Bronchial epithelial cell (primary cell): ENCODE measurements around the gene DGCR6L. TPM values are rescaled to one million over a fixed set of nuclear protein-coding genes. Genes with fewer than 3 reads are reported as not detected.
"Not testable (repeated sequence)": the region's sequence is repeated elsewhere in the genome, so short reads cannot be mapped to it uniquely, and the experiment has no call there.

Source experiments
- DNase-seq: peaks from one replicate; pipeline ENCODE4 v3.0.0-alpha.2; 2010; ENCODE audit warnings: low read depth
- FAIRE-seq: peaks from 2 replicates; lab custom pipeline; 2011; peaks lifted over from hg19 to GRCh38; lab: Jason Lieb, UNC
- H3K27me3 ChIP-seq: 2 replicates; pipeline ENCODE4 v1.5.1; 2011; ENCODE audit warnings: low read length; ENCODE audit not compliant: control insufficient read depth, insufficient read depth
- H3K36me3 ChIP-seq: 2 replicates; pipeline ENCODE4 v1.5.1; 2011; ENCODE audit warnings: low read length; ENCODE audit not compliant: control insufficient read depth, insufficient read depth
- H3K4me3 ChIP-seq: 2 replicates; pipeline ENCODE4 v1.5.1; 2011; ENCODE audit warnings: mild to moderate bottlenecking, low read depth, low read length, control low read depth
- total RNA-seq: library from RNA; depleted of rRNA; stranded (reverse); fragments of >200 nt; gene quantifications from 2 replicates; pipeline ENCODE4 v1.2.1, GENCODE V29; 2014
- TF ChIP-seq, protein P1 (sequence below): IDR thresholded peaks from 2 replicates; pipeline ENCODE4 v1.5.1; 2011; ENCODE audit warnings: mild to moderate bottlenecking, moderate library complexity, low read length, control low read depth, inconsistent platforms; ENCODE audit not compliant: insufficient read depth, severe bottlenecking

DGCR6L gene
- total RNA-seq, 1 donor from 2014 or later: 27.4 TPM

DNA sequence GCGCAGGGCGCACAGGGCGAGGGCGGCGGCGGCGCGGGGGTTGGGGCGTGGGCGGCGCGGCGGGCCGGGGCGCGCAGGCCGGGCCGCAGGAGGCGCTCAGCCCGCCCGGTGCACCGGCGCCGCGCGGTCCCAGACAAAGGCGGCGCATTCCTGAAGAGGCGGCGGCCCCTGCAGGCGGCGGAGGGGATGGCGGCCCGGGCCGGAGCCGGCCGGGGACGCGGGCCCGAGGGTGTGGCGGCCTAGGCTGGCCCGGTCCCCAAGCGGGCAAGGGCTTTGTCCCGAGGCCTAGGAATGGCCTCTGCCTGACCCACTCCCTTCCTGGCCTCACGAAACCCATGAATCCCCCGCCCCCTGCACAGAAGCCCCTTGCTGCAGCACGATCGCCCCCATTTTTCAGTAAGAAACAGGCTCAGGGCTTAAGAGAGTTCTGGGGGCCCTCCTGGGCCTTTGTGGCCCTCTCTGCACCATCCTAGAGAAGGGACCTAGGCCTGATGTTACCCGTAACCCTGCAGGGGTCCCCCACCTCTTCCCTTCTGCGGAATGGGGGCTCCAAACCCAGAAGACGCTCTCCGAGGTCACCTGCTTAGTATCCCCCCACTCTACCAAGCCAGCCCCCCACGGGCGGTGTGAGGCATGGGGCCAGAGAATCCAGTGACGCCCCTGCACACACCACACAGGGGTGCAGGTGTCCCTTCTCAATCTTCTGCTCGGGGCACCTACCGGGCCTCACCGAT lies 51.4 kb downstream of the DGCR6L start, which contains the start of gene RTN4R:
RTN4R (minus strand) TSS at position 40 of the 734 bp plus-strand sequence. CDS start 226 bp downstream, outside the sequence.
- TF ChIP-seq, protein P1, sequence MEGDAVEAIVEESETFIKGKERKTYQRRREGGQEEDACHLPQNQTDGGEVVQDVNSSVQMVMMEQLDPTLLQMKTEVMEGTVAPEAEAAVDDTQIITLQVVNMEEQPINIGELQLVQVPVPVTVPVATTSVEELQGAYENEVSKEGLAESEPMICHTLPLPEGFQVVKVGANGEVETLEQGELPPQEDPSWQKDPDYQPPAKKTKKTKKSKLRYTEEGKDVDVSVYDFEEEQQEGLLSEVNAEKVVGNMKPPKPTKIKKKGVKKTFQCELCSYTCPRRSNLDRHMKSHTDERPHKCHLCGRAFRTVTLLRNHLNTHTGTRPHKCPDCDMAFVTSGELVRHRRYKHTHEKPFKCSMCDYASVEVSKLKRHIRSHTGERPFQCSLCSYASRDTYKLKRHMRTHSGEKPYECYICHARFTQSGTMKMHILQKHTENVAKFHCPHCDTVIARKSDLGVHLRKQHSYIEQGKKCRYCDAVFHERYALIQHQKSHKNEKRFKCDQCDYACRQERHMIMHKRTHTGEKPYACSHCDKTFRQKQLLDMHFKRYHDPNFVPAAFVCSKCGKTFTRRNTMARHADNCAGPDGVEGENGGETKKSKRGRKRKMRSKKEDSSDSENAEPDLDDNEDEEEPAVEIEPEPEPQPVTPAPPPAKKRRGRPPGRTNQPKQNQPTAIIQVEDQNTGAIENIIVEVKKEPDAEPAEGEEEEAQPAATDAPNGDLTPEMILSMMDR: peak; percentile 61
- peak; percentile 6 for DNase-seq
- no peak for FAIRE-seq
- H3K4me3 ChIP-seq: peak within 1 kb of the TSS; percentile 55
- no peaks in the 10 kb centered on the region for H3K27me3 ChIP-seq
- H3K36me3 ChIP-seq: no peaks in the 10 kb centered on the region

DNA sequence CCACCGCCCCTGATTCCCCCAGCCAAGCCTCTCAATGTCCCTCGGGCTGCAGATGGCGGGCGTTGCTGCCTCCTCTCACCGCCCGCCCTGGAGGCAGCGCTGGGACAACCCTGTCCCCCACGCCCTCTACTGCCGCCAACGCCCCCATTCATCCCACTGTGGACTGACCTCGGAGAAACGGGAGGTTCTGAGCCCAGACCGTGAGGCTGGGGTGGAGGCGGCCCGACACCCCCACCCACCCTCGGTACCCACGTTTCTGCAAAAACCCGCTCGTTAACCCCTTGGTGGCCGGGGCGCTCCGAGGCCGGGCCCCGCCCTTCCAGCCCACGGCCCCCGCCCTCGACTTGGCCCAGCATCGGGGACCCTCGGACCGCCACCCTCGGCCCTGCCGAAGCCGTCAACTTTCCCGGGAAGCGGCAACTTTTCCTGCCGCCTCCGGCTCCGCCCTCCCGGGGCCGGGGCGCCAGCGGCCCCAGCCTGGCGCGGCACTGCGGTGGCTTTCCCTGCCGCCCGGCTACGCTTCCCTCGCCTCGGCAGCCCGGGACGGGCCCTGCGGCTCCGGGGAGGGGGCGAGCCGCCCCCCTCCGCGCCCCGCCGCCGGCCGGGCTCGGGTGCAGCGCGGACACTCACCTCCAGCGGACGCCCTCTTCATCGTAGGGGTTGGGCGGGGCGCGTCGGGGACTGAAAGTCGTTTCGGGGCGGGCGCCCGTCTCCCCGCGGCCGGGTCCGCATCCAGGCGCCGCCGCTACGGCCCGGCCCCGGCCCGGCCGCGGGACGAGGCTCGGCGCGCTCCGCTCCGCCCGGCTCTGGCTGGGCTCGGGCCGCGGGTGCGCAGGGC lies 52.2 kb downstream of the DGCR6L start:
- TF ChIP-seq, protein P1: no peak
- H3K4me3 ChIP-seq: peak overlapping the region; percentile 55
- H3K36me3 ChIP-seq: no peaks in the 10 kb centered on the region
- FAIRE-seq (no peak), DNase-seq (no peak)
- H3K27me3 ChIP-seq: no peaks in the 10 kb centered on the region

DNA sequence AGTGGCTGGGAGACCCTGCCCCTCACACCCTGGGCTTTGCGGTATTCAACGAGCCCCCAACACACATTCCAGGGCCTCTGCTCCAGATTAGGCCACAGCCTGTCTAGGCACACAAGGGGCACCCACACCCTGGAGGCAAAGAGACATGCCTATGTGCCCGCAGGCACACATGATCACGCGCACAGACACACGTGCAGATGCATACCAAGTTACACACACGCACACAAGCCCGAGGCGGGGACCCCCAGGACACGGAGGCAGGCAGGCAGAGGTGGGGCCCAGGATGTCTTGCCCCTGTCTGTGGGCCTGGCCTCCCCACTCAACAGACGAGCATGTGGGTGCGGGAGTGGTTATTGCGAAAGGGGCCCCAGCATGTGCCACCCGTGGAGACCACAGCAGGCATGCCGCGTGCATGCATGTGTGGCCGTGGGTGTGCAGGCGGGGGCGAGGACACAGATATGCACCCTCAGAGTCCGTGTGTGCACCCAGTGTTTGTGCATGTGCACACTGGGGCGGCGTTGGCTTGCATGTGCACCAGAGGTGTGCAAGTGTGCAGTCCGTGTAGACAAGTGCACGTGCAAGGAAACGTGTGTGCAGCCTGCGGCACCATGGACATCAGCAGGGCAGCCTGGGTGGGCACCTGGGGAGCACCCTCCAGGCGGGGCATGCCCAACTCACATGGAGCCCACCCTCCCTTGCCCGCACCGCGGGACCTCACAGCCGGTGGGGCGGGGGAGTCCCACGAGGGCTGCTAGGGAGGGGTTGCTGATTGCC lies 53.0 kb downstream of the DGCR6L start:
- H3K27me3 ChIP-seq, DNase-seq, H3K36me3 ChIP-seq: not testable (repeated sequence)
- FAIRE-seq: peak; percentile 87
- H3K4me3 ChIP-seq: peak overlapping the region; percentile 55

DNA sequence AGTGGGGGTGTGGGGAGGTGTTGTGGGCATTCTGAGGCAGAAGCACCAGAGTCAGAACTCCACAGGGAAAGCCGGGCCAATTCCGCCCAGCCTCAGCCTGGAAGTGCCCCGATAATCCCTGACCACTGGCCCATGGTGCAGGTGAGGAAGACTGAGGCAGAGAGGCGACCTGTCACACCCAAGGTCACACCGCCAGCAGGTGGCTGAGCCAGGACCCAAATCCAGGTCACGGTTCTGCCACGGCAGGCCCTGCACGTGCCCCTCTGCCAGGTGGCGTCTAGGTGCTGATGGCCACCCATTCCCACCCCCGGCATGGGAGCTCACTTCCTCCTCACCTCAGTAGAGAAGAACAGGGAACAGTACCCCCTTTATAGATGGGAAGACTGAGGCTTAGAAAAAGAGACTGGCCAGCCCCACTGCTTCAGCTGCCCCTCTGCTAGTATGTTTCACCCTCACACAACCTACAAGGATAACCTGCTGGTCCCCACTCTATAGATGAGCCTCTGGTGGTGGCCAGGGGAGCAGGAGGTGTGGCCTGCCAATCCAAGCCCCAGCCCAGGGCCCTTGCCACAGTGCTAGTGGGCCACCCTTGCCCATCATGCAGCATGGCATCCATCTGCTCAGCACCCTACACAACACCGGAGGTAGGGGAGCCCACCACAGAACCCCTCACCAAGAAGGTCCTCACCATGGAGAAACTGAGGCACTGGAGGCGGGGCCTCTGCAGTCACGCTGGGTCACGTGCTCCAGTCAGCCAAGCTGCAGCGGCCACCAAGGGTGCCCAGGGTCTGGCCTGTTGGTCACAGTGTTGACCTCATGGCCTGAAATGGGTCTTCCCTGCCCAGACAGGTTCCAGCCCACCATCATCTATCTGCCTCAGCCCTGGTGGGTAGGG lies 53.8 kb downstream of the DGCR6L start:
- not testable (repeated sequence) for H3K4me3 ChIP-seq, H3K36me3 ChIP-seq, DNase-seq, H3K27me3 ChIP-seq
- FAIRE-seq: peak; percentile 100

DNA sequence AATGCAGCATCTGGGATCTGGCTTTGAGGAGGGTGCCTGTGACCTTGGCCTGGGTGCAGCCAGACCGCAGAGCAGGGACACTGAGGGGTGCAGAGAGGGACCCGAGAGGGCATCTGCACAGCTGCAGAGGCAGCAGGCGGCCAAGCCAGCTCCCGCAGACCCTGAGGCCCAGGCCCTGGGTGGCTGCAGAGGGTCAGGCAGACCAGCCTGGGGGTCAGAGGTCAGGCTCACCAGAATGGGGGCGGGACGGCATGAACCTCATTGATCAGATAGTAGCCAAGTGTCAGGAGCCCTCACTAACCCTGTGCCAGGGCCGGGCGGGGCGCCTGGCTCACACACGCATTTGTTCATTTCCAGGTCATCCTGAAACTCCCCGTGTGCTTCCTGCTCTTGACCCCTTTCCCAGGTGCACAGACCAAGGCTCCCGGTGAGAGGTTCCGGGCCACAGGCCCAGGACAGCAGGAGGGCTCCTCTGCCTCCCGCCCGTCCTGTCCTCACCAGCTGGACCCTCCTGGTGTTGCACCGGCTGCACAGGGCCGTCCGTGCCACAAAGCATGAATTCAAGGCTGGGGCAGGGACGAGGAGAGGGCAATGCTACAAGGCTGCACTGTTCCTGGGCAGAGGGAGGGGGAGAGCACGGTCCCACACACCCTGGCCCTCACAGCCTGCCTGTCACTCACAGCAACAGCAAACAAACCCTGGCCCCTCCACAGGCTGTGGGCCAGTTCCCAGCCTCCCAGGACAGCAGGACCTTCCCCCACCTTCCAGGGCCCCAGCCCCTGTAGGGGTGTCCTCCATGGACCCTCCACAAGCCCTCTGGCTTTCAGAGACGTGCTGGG lies 55.0 kb downstream of the DGCR6L start:
- no peaks in the 10 kb centered on the region for H3K27me3 ChIP-seq
- DNase-seq (no peak), FAIRE-seq (no peak)
- no peaks in the 10 kb centered on the region for H3K36me3 ChIP-seq
- TF ChIP-seq, protein P1: no peak
- H3K4me3 ChIP-seq: no peak overlapping the region

Other genes with a start within 250 kb of the DGCR6L start
- gene DGCR8, start 239.8 kb downstream of the DGCR6L start, total RNA-seq: 30.5 and 39.8 TPM in 2 replicates
- 147 and 263 TPM in 2 replicates for gene RANBP1, start 204.0 kb downstream of the DGCR6L start, total RNA-seq
- 37.9 and 40.7 TPM in 2 replicates for gene TRMT2A, start 202.8 kb downstream of the DGCR6L start, total RNA-seq
- gene ZDHHC8, start 188.3 kb downstream of the DGCR6L start, total RNA-seq: 4.1 and 6.6 TPM in 2 replicates
- gene CCDC188, start 169.0 kb downstream of the DGCR6L start, total RNA-seq: not detected in 2 replicates
- 2.6 and 2.8 TPM in 2 replicates for gene RTN4R, start 51.7 kb downstream of the DGCR6L start, total RNA-seq
- 7.8 and 15.5 TPM in 2 replicates for gene ZNF74, start 74.1 kb upstream of the DGCR6L start, total RNA-seq
- 0.26 and 0.53 TPM in 2 replicates for gene SCARF2, start 117.8 kb upstream of the DGCR6L start, total RNA-seq
- gene KLHL22, start 175.7 kb upstream of the DGCR6L start, total RNA-seq: 15.7 and 17.1 TPM in 2 replicates
- gene MED15, start 187.6 kb upstream of the DGCR6L start, total RNA-seq: 20.5 and 22.5 TPM in 2 replicates